CD4-positive, alpha-beta T cell treated with Interleukin-17A for 1 hour (primary cell): Measurements from ENCODE around the gene FAM120C.

Source experiments
- DNase-seq: peaks from one replicate; pipeline ENCODE4 v3.0.0-alpha.2; 2020

FAM120C gene

GRCh38 chrX:54166915-54167314 is 16.1 kb downstream of the FAM120C start:
- DNase-seq, result no peak

DNA sequence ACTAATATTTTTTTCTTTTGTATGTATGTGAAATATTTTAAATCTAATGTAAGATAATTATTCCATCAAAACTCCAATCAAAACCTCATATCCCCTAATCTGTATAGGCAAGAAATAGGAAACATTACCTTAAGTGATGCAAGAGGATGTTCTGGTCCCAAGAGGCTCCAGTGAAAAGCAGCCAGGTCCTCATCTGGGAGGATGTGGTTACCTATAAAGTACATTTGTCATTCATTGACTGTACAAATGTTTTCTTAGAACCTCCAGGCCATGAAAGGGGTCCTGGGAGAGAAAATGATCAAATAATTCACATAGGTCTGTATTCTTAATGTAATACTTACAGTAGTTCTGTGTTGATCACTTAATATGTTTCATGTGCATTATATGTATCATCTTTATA is 25.5 kb downstream of the FAM120C start:
- no peak for DNase-seq

- DNase-seq, result no peak
Measured at GRCh38 chrX:54134269-54134668, 48.8 kb downstream of the FAM120C start.

DNA sequence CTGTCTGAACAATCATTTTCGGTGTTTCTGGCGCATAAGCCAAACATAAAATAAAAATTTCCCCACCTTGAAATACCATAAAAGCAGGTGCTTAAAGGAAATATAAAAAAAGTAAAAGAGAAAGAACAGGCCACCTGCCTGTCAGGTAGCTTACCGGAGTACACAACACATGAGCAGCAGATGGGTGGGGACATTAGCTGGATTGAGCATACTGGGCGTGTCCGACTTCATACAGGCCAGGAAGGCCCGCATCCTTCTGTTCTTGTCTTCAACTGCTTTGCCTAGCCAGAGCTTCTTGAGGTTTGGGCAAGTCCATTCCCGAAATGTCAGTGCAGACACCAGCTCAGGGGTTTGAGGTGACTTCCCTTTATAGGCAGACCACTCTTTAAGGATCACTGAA is 66.7 kb downstream of the FAM120C start:
- no peak for DNase-seq

DNA sequence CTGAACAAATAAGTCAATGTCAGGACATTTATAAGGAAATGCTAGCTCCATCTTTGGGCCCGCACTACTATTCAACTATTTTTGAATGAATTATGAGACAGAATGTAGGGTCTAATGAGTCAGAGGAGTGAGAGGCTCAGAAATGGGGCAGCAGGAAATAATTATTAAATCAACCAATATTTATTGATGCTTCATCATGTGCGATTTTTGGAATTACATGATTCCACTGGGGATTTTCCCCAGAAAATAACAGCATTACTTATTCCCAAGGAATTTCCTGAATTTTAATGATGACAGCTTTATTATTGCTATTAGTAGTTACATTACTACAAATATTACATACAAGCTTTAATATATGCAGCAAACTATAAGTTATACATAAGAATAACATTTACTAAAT is 89.5 kb downstream of the FAM120C start:
- no peak for DNase-seq

GRCh38 chrX:54093159-54093558 is 89.9 kb downstream of the FAM120C start:
- DNase-seq, result no peak

DNA sequence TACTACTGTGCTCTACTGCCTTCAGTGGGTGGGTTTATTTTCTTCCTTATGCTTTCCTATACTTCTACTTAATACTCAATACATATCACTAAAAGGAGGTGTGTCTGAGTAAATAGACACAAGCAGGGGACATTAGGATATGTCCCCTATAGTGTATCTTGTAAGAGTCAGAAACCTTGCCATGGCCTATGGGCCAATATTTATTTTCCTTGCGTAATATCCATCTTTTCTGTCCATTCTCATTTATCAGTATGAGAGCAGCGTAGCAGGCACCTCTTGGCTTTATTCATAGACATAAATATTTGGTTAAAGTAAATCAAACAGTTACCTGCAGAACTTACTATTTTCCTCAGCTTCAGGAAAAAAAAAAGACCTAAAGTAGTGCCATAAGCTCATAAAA is 92.2 kb downstream of the FAM120C start:
- no peak for DNase-seq

GRCh38 chrX:54089191-54089590 is 93.9 kb downstream of the FAM120C start:
- DNase-seq, result no peak

DNA sequence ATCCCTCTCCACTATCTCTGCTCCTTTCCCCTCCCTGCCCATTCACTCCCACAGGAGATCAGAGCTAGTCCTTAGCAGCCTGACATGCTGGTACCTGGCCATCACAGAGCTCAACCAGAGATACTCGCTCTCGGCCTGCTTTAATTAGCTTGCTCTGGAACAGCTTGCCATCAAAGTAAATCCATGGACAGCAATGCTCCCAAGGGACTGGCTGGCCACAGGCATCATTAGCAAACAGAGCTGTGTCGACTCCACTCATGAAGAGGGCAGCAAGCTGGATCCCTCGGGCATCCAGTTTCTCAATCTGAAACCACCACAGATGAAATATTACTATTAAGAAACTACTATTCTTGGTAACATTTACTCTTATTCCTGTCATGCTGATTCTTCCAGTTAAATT is 95.4 kb downstream of the FAM120C start:
- DNase-seq, result no peak

GRCh38 chrX:54085666-54086065 is 97.4 kb downstream of the FAM120C start:
- no peak for DNase-seq

DNA sequence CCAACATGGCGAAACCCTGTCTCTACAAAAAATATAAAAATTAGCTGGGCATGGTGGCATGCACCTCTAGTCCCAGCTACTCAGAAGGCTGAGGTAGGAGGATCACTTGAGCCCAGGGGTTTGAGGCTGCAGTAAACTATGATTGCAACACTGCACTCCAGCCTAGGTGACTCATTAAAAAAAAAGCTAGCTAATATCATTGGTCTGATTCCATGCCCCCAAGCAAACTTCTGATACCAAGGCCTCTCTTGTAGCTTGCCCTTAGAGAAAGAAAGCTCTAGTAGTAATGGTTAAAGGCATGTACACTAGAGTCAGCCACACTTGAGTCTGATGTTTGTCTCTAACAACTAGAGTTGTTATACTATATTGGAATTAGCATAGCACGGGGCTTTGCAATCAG is 106.2 kb downstream of the FAM120C start:
- no peak for DNase-seq

DNA sequence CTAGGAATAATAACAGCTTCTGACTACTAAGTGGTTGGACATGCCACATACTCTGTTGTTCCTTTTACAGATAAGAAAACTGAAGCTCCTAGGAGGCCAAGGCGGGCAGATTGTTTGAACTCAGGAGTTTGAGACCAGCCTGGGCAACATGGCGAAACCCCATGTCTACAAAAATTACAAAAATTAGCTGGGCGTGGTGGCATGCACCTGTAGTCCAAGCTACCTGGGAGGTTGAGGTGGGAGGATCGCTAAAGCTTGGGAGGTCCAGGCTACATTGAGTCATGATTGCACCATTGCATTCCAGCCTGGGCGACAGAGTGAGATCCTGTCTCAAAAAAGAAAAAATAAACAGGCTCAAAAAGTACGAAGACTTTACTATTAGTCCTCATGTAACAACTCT is 108.2 kb downstream of the FAM120C start:
- no peak for DNase-seq

DNA sequence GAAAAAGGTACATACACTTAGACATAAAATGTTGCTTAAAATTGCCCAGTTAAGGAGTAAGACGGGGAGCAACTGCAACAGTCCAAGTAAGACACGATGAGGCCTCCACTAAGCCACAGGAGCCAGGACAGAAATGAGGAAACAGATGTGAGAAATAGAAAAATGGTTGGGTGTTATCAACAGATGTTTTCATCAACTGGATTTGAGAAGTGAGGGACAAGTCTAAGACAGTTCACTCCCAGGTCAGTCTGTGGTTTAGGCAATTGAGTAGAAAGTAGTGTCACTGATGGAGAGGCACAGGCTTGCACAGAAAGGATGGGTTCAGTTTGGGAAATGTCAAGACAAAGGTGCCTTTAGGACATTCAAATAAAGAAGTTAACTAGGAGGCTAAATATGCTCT is 115.3 kb downstream of the FAM120C start:
- DNase-seq, result no peak

- no peak for DNase-seq
Measured at GRCh38 chrX:54066841-54067240, 116.2 kb downstream of the FAM120C start.

- DNase-seq, result no peak
Measured at GRCh38 chrX:54064564-54064963, 118.5 kb downstream of the FAM120C start.

DNA sequence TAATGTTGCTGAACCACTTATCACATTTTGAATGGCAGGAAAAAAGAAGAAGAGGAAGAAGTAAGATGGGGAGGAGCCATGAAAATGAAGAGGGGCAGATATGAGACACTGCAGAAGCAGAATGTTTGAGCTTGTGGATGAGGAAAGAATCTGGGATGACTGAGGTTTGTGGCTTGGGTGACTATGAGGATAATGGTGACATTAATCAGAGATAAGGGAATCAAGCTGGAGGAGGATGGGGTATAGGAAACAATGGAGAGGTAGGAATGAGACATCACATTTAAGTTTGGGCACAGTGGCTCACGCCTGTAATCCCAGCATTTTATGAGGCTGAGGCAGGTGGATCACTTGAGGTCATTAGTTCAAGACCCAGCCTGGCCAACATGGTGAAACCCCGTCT is 119.7 kb downstream of the FAM120C start:
- DNase-seq, result no peak

DNA sequence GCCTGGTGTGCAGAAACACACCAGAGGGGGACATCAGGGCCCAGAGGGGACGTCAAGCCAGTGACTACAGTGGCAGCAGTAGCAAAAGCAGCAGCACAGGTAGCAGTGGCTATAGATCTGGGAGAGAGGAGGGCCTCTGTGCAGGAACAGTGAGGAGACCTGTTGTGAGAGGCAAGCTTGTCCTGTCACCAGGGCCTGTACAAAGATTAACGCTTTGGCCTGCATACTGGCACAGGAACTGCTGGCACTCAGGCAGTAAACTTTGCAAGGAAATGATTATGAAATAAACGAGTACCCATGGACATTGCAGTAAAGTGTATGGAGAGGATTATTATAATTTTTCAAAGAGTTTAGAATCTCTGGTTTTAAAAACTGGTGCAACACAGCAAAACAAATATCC is 133.3 kb downstream of the FAM120C start:
- no peak for DNase-seq

- no peak for DNase-seq
Measured at GRCh38 chrX:54048412-54048811, 134.6 kb downstream of the FAM120C start.

DNA sequence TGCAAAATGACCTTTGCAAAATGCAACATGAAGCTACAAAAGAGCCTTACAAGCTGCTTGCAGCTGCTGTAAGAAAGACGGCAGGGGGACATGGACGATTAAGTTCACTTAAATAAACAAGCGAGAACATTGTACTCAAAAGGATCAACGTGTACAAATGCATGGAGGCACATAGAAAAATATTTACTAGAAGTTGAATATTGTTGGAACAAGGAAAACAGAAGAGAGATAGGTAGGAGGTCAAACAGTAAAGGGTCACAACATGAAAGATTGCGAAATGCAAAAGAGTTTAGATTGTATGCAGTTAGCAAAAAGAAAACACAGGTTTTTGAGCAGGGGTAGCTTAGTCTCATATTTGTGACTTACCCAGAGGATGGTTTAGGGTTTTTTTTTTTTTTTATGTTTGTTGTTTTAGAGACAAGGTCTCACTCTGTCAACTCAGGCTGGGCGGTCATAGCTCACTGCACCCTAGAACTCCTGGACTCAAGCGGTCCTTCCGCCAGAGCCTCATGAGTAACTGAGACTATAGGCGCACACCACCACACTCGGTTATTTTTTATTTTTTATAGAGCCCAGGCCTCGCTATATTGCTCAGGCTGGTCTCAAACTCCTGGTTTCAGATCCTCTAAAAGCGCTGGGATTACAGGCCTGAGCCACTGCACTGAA is 137.4 kb downstream of the FAM120C start:
- DNase-seq, result no peak

DNA sequence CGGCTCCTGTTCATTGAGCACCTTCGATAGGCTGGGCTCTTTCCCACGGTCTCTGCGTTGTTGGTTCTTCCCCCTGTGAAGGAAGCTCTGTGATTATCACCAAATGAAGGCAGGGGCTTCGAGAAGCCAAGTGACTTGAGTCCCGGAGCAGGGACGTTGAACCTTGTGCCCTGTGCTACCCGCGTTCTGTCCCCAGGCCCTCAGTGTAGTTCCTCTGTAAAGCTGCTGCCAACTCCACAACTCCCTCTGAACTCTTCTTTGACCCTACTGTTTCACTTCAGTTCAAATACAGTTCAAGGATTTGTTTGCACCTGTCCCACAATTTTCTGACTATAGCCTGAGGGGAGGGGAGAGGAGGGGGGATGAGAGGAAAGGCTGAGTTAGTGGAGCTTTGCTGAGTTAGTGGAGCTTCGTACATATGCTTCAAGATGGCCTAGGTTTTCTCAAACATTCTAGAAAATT is 138.1 kb downstream of the FAM120C start:
- no peak for DNase-seq

GRCh38 chrX:54044126-54044876 is 138.8 kb downstream of the FAM120C start, which contains the start of gene PHF8:
TSS of gene PHF8 (minus strand) at chrX:54044473. CDS start at chrX:54042728, 1,745 bp downstream.
- peak; percentile 96 for DNase-seq

DNA sequence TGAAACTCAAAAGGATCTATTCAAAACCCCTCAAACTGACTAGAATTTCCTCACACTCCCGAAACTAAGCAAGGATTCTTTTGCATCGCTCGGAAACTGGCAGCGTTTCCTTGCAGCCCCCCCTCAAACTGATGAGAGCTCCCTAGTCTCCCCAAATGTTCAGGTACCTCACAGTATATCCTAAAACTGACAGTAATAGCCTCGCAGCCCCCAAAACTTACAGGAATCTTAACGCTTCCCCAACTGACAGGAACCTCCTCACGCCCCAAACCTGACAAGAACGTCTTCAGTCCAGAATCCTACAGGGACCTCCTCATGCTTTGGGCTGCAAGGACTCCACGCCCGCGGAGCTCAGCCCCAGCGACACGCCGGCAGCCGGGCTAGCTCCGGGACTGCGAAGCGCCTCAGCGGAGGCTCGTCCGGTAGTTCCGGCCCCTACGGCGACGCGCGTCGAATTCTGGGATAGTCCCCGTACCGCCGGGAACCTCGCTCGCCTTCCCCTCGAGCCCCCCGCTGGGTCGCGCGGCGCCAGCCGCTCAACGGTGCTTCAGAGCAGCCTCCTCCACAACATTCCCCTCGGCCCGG is 139.4 kb downstream of the FAM120C start:
- DNase-seq, result no peak

GRCh38 chrX:54043056-54043455 is 140.0 kb downstream of the FAM120C start:
- no peak for DNase-seq

DNA sequence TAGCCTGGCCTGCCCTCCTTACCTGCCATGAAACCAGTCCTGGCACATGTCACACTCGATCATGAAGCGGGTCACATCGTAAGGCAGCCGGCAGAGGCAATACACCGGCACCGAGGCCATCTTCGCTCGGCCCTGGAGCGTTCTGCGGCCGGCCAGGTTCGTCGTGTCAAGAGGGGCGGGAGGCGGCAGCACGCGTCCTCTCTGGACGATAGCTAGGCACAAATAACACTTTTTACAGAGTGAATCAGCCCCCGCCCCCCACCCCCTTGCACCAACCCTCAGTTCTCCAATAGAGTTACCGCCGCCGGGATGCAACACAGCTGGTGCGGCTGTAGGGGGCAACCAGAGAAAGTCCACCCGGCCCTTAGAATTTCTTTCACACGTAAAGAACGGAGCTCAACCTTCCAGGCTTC is 140.4 kb downstream of the FAM120C start:
- peak; percentile 60 for DNase-seq
